Measurements from ENCODE around the gene RREB1.

RREB1 gene

DNA sequence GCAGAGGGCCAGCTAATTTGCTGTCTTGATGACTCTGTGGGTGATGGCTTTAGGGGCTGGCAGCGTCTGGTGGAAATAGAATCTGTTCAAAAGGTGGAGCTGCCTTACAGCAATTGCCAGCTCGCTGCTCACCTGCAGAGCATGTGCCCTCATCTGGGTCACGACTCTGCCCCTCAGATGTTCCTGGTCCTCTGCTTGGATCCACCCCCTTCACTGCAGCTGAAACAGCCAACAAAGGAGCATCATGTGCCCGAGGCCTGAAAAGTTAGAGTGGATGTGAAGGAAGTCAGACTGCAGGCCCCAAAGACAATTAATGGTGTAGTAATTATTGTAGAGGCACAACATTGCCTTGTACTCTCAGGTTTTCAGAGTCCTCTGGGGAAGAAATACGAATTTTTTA lies 19.9 kb downstream of the RREB1 start:
- DNase-seq: no peak

DNA sequence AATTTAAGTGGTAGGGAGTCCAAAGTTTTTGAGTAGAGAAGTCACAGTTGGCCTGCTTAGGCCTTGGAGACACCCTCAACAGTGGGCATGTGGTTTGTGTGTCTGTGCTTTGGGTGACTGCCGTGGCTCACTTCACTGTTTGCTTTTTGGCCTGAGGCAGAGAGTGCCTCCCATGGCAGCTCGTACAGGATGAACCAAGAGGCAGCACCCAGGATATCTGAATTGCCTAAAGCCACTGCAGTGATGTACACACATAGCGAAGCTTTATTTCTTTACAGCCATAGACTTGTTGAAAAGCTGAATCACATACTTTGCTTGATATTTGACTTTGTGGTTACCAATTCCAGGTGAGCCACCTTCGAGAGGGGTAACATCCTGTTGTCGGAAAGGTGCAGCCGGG lies 21.6 kb downstream of the RREB1 start:
- DNase-seq: no peak

- no peak for DNase-seq
Measured at GRCh38 chr6:7129784-7130569, 22.2 kb downstream of the RREB1 start.

GRCh38 chr6:7131390-7131789 lies 23.6 kb downstream of the RREB1 start:
- no peak for DNase-seq

- no peak for DNase-seq
Measured at GRCh38 chr6:7132398-7133035, 24.8 kb downstream of the RREB1 start.

DNA sequence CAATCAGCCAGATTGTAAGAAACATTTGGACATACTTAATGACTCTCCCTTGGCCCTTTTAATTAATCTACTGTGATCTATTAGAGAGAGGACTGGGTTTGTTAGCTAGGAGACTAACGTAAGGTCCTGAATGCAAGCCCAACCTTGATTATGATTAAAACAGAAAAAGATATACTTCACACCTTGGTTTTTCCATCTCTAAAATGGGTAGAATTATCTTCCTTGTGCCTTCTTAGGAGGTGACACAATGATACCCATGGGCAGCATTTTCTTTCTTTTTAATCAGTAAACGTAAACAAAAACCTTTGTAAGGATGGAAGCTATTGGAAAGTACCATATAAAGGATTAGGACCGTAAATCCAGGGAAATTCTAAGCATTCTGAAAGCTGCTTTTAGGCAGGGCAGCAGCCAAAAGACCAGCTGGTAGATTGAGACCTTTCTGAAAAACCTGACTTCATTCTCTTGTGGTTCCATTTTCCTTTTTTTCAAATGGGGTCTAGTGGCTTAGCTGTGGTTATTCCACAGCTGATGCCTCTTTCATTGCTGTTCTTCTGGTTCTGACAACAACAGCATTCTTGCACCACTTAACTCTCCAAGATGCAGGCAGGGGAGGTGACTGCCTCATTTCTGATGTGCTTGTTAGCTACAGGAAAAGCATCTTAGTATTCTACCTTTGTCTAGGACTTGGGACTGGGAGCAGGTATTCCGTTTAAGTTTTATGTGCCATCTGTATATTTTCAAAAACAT lies 27.4 kb downstream of the RREB1 start:
- no peak for DNase-seq

- DNase-seq: no peak
Measured at GRCh38 chr6:7135755-7136154, 28.0 kb downstream of the RREB1 start.

- no peak for DNase-seq
Measured at GRCh38 chr6:7136859-7137334, 29.1 kb downstream of the RREB1 start.

DNA sequence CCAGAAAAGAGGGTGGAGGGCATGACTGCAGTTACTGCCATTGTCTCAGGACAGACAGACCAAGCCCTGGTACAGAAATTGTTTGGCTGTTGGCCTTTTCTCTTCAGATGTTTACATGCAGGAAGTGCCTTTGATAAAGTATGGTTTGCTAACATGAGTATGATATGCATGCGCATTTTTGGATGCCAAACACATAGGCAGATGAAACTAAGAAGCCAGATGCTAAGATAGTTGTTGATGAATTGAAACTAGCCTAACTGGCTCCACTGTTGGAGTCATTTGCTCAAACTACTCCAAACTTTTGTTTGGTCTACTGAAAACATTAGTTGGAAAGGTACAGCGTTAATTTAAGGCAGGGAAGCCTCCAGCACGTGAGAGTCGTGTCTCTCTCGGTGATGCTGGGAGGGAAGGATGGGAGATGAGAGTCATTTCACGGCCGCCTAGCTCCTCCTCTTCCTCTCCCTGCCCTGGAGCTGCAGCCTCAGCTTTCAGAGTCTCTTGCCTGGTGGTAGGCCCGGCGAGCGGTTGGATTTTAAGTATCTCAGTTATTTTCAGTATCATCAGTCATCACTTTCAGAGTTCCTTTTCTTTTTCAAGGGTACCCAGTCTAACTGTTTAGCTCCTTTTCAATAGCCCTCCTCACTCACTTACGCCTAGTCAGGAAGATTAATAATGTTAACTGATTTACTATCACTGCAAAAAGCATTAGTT lies 29.7 kb downstream of the RREB1 start:
- DNase-seq: no peak

- no peak for DNase-seq
Measured at GRCh38 chr6:7138046-7138531, 30.3 kb downstream of the RREB1 start.

- DNase-seq: no peak
Measured at GRCh38 chr6:7138921-7139358, 31.2 kb downstream of the RREB1 start.

- no peak for DNase-seq
Measured at GRCh38 chr6:7139835-7140470, 32.2 kb downstream of the RREB1 start.

GRCh38 chr6:7140631-7141378 lies 33.0 kb downstream of the RREB1 start:
- peak; percentile 60 for DNase-seq

GRCh38 chr6:7142228-7142801 lies 34.6 kb downstream of the RREB1 start:
- DNase-seq: no peak

- DNase-seq: no peak
Measured at GRCh38 chr6:7142918-7143475, 35.2 kb downstream of the RREB1 start.

DNA sequence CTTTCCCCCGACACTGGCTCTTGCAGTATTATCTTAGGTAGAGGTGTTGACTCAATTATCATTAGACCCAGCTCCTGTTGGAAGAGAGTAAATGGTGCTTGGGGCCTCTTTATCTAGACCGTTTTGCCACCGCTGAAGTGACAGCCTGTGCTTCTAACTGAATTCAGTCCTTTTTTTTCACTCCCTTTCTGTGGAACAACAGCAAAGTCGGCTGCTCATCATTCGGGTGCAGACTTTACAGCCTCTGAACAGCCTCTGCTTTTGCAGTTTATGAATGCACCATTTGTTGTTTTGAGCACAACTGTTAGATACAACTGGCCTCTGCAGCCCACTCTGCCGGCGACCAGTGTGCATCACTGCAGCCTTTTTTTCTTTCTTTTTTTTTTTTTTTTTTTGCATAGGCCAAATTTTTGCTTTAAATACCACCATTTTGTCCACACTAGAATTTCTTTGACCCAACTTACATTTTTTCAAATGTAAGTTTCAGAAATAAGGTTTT lies 35.8 kb downstream of the RREB1 start:
- DNase-seq: no peak

- DNase-seq: no peak
Measured at GRCh38 chr6:7144872-7145584, 37.3 kb downstream of the RREB1 start.

DNA sequence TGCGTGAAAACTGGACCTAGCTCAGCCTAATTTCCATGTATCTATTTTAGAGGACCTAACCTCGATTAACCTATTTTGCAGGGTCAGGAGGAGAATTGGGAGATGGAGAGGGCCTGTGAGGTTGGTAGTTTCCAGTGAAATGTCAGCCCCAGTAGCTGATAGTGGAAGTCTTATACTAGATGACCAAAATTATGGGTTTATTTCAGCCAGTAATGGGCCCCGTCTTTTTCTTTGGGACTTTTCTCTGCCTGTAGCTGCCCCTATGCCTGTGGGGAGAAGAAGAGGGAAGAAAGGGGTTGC lies 37.8 kb downstream of the RREB1 start:
- no peak for DNase-seq

- DNase-seq: no peak
Measured at GRCh38 chr6:7145885-7146828, 38.4 kb downstream of the RREB1 start.

Measured in cortex of kidney (tissue), 1 donor.